Suprapubic skin (tissue), 3 donors: ENCODE data around the gene SAMD11.
A peak's percentile ranks its signal among the peaks of the same experiment; 100 is the strongest.

Source experiments
- CTCF ChIP-seq, 2 donors: fragments of 200-600 bp in 1 of 2; fragments of 450-650 bp in 1 of 2; sonication (generic) in 1 of 2; IDR thresholded peaks; one replicate each; pipeline ENCODE4 v1.5.1; 2016 to 2019; ENCODE audit warnings: antibody characterized with exemption in 2 of 2, mild to moderate bottlenecking in 1 of 2, moderate library complexity in 1 of 2
- EP300 ChIP-seq: sonication (generic); formaldehyde crosslinking; IDR thresholded peaks from one replicate; pipeline ENCODE4 v1.6.1; 2017; ENCODE audit warnings: antibody characterized with exemption
- POLR2A ChIP-seq, 2 donors: fragments of 450-650 bp; IDR thresholded peaks; one replicate each; pipeline ENCODE4 v1.6.1; 2017; ENCODE audit warnings: antibody characterized with exemption in 2 of 2, mild to moderate bottlenecking in 2 of 2, moderate library complexity in 2 of 2

GRCh38 chr1:904310-904950 is 19.3 kb upstream of the SAMD11 start:
- no peak for TF ChIP-seq EP300
- TF ChIP-seq POLR2A (IDR thresholded peaks at IDR 0.05) = no peak
- peak; percentile 93 to 99 for TF ChIP-seq CTCF (IDR thresholded peaks at IDR 0.05)
